HL-60 (cell line): Measurements from ENCODE around the gene TP53INP2.

Source experiments
- DNase-seq, 2 experiments: peaks; one replicate each; pipeline ENCODE4 v3.0.0-alpha.2; 2010 to 2020; ENCODE audit warnings: low read depth in 1 of 2, low spot score in 1 of 2
- H3K27ac ChIP-seq: fragments of 250-450 bp; sonication (Bioruptor Pico); replicated peaks from 2 replicates; pipeline ENCODE4 v1.5.1; 2020; ENCODE audit warnings: mild to moderate bottlenecking, moderate library complexity
- H3K27me3 ChIP-seq: fragments of 250-450 bp; sonication (Bioruptor Pico); 2 replicates; pipeline ENCODE4 v1.5.1; 2021; ENCODE audit warnings: mild to moderate bottlenecking, moderate library complexity; ENCODE audit not compliant: insufficient read depth, poor library complexity, severe bottlenecking
- H3K4me3 ChIP-seq: replicated peaks from 2 replicates; pipeline ENCODE4 v1.5.1; 2011; ENCODE audit warnings: mild to moderate bottlenecking, control low read depth, low read length; ENCODE audit not compliant: insufficient read depth
- GABPA ChIP-seq: IDR thresholded peaks from 2 replicates; pipeline ENCODE4 v1.6.1; 2012; ENCODE audit warnings: low read depth
- POLR2AphosphoS5 ChIP-seq: IDR thresholded peaks from 2 replicates; pipeline ENCODE4 v1.6.1; 2012; ENCODE audit warnings: low read depth
- SPI1 ChIP-seq: IDR thresholded peaks from 2 replicates; pipeline ENCODE4 v1.6.1; 2012; ENCODE audit warnings: low read depth, mild to moderate bottlenecking, borderline replicate concordance
- TF ChIP-seq, protein P1 (sequence below): IDR thresholded peaks from one replicate; pipeline ENCODE4 v1.5.1; 2011; ENCODE audit warnings: low read length, control low read depth, inconsistent platforms; ENCODE audit not compliant: insufficient read depth
- TF ChIP-seq, protein P2 (sequence below): IDR thresholded peaks from 2 replicates; pipeline ENCODE4 v1.6.1; 2012; ENCODE audit warnings: low read depth; ENCODE audit not compliant: insufficient replicate concordance

TP53INP2 gene

DNA sequence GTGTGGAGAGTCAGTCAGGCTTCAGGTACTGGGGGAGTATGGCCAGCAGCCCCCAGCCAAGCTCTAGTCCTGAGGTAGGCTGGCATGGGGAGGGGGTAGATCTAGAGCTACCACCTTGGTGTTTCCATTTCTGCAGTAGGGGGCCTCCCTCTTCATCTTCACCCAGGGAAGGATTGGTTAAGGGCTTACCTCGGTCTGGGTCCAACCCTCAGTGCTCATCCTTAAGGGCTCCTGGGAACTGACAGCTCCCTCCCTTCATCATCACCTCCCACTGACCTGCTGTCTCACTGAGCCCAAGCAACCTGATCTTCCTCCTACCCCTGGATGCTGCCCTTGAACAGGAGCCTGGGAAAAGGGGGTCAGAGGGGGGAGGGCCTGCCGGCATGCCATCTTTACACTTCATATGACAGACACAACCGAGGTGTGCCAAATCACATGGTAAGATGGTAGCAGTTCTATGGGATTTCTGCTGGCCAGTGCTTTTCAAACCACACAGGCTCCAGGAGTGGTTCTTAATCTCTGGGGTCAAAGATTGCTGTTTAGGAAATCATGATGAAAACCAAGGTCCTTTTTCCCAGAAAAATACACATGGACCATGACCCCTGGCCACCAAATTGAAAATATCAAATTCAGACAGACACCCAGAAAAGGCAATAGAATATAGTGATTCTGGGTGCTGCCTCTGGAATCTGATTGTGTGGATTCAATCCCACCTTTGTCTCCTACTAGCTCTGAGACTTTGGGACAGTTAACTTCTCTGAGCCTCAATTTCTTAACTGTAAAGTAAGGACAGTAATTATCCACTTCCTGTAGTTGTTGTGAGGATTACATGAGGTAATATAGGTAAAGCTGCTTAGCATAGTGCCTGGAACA, 3.0 kb downstream of the TP53INP2 start:
- Histone ChIP-seq H3K27ac (no peak overlapping the region), H3K27me3 (no peaks in the 10 kb centered on the region), H3K4me3 (no peak overlapping the region)
- no peak for DNase-seq
- TF ChIP-seq, protein P1, sequence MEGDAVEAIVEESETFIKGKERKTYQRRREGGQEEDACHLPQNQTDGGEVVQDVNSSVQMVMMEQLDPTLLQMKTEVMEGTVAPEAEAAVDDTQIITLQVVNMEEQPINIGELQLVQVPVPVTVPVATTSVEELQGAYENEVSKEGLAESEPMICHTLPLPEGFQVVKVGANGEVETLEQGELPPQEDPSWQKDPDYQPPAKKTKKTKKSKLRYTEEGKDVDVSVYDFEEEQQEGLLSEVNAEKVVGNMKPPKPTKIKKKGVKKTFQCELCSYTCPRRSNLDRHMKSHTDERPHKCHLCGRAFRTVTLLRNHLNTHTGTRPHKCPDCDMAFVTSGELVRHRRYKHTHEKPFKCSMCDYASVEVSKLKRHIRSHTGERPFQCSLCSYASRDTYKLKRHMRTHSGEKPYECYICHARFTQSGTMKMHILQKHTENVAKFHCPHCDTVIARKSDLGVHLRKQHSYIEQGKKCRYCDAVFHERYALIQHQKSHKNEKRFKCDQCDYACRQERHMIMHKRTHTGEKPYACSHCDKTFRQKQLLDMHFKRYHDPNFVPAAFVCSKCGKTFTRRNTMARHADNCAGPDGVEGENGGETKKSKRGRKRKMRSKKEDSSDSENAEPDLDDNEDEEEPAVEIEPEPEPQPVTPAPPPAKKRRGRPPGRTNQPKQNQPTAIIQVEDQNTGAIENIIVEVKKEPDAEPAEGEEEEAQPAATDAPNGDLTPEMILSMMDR = no peak
- TF ChIP-seq, protein P2, sequence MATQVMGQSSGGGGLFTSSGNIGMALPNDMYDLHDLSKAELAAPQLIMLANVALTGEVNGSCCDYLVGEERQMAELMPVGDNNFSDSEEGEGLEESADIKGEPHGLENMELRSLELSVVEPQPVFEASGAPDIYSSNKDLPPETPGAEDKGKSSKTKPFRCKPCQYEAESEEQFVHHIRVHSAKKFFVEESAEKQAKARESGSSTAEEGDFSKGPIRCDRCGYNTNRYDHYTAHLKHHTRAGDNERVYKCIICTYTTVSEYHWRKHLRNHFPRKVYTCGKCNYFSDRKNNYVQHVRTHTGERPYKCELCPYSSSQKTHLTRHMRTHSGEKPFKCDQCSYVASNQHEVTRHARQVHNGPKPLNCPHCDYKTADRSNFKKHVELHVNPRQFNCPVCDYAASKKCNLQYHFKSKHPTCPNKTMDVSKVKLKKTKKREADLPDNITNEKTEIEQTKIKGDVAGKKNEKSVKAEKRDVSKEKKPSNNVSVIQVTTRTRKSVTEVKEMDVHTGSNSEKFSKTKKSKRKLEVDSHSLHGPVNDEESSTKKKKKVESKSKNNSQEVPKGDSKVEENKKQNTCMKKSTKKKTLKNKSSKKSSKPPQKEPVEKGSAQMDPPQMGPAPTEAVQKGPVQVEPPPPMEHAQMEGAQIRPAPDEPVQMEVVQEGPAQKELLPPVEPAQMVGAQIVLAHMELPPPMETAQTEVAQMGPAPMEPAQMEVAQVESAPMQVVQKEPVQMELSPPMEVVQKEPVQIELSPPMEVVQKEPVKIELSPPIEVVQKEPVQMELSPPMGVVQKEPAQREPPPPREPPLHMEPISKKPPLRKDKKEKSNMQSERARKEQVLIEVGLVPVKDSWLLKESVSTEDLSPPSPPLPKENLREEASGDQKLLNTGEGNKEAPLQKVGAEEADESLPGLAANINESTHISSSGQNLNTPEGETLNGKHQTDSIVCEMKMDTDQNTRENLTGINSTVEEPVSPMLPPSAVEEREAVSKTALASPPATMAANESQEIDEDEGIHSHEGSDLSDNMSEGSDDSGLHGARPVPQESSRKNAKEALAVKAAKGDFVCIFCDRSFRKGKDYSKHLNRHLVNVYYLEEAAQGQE = no peak
- TF ChIP-seq GABPA = no peak
- TF ChIP-seq POLR2AphosphoS5 = no peak
- TF ChIP-seq SPI1 = no peak

DNA sequence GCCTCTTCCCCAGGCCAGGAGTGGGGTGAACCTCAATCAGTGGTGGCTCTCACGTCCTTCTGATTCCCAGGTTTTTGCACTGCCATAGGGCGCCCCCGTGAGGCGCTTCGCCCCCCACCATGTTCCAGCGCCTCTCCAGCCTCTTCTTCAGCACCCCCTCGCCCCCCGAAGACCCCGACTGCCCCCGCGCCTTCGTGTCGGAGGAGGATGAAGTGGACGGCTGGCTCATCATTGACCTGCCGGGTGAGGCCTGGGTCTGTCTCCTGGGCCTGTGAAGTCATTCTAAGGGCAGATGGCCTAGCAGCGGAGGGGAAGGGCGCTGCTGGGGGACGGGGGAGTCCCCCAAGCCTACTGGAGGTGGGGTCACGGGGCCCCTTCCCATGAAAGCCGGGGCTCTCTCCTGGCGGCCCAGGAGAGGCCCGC, 4.5 kb downstream of the TP53INP2 start:
- DNase-seq = peak in 1 of 2 experiments; percentile 58
- TF ChIP-seq SPI1 (no peak), POLR2AphosphoS5 (no peak), GABPA (no peak)
- TF ChIP-seq, protein P1 = peak; percentile 24
- TF ChIP-seq, protein P2 = no peak
- Histone ChIP-seq H3K27me3 (no peaks in the 10 kb centered on the region), H3K4me3 (peak overlapping the region; percentile 82), H3K27ac (no peak overlapping the region)

DNA sequence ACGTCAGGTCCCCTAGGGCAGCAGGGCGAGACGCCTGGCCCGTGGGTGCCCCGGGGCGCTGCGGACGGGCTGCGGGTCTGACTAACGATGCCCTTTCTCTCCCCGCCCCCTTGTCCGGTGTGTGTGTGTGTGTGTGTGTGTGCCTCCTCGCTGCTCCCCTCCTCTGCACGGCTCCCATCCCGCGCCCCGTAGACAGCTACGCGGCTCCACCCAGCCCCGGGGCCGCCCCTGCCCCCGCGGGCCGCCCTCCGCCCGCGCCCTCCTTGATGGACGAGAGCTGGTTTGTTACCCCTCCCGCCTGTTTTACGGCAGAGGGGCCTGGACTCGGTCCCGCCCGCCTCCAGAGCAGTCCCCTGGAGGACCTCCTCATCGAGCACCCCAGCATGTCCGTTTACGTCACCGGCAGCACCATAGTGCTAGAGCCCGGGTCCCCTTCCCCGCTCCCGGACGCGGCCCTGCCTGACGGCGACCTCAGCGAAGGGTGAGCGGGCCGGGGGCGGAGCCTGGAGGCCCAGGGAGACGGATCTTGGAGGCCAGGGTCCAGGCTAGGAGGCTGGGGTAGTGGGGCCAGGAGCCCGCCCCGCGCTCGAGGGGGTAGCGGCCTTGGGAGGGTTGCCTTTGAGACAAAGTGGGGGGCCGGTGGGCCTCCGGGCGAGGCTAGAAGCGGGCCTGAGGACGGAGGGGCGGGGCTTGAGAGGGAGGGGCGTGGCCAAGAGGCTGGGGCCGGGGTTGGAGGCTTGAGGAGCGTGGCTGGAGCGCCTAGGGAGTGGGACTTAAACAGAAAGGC, 5.1 kb downstream of the TP53INP2 start:
- peak; percentile 54 to 63 for DNase-seq
- Histone ChIP-seq H3K27ac (peak overlapping the region; percentile 54), H3K4me3 (peak overlapping the region; percentile 82), H3K27me3 (no peaks in the 10 kb centered on the region)
- TF ChIP-seq, protein P2 = no peak
- TF ChIP-seq, protein P1 = no peak
- TF ChIP-seq GABPA = no peak
